ENCODE results near the gene ADAMTS7. TPM values are rescaled to one million over a fixed set of nuclear protein-coding genes. Genes with fewer than 3 reads are reported as not detected.

The ADAMTS7 gene
- total RNA-seq, 1 experiment from 2014 or later: 12.0 TPM

DNA sequence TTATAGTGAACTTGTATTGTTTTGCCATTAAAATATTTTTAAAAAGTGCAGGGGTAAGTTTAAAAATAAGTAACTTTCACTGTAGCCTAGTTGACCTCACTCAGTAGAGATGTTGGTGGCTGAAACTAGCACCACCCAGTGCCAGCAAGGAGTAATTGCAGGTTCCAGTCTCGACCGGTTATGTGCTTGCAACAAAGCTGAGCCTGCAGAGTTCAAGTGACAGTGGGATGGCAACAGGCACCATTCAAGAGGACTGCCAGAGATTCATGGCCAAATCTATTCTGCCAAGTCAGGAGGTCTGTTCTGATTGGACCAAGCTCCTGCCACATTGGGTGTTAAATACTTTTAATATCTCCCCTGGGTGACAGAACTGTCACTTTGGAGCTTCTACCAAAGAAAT, 2.7 kb downstream of the ADAMTS7 start:
- peak; percentile 20; the same call in 1 of the 2 replicates for ATAC-seq

DNA sequence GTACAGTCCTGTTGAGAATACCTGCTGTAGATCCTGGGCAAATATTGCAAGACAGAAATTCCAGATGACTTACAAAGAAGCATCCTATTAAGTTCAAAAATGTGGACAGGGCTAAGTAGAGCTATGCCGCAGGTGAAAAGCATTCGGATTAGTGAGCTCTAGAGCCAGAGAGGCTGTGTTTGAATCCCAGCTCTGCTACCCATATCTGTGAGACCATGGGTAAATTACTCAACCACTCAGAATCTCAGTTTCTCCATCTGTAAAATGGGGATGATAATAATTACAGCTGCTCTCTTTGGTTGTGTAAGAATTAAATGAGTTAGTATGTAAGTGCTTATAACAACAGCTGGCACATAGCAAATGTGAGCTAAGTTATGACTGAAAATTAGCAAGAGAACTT, 3.9 kb downstream of the ADAMTS7 start:
- no peak for TF ChIP-seq SRF (IDR thresholded peaks at IDR 0.05; ENCODE audit: low read depth)
- TF ChIP-seq, protein P1, sequence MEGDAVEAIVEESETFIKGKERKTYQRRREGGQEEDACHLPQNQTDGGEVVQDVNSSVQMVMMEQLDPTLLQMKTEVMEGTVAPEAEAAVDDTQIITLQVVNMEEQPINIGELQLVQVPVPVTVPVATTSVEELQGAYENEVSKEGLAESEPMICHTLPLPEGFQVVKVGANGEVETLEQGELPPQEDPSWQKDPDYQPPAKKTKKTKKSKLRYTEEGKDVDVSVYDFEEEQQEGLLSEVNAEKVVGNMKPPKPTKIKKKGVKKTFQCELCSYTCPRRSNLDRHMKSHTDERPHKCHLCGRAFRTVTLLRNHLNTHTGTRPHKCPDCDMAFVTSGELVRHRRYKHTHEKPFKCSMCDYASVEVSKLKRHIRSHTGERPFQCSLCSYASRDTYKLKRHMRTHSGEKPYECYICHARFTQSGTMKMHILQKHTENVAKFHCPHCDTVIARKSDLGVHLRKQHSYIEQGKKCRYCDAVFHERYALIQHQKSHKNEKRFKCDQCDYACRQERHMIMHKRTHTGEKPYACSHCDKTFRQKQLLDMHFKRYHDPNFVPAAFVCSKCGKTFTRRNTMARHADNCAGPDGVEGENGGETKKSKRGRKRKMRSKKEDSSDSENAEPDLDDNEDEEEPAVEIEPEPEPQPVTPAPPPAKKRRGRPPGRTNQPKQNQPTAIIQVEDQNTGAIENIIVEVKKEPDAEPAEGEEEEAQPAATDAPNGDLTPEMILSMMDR (IDR thresholded peaks at IDR 0.05 in 2 of 3, conservative IDR thresholded peaks at IDR 0.05 in 1 of 3; ENCODE audit: borderline replicate concordance in 1 of 3, insufficient read depth in 1 of 3, low read depth in 2 of 3, low read length in 2 of 3): no peak
- no peak for TF ChIP-seq ZNF274 (IDR thresholded peaks at IDR 0.05; ENCODE audit: low read depth, low read length)
- no peak for TF ChIP-seq ZFX (IDR thresholded peaks at IDR 0.05)
- TF ChIP-seq CBX3 (IDR thresholded peaks at IDR 0.05; ENCODE audit: low read depth): no peak
- BruUV-seq (replicated peaks): no TSS peak
- intact Hi-C loops (cut with micrococcal nuclease): no loop called here
- Histone ChIP-seq H3K27me3 (ENCODE audit: insufficient read depth, low read length) (no peaks in the 10 kb centered on the region), H2AFZ (ENCODE audit: low read depth, low read length, poor library complexity, severe bottlenecking) (no peak overlapping the region), H3K4me2 (ENCODE audit: low read length) (no peak overlapping the region), H3K36me3 (ENCODE audit: control insufficient read depth in 1 of 2, insufficient read depth in 2 of 2, low read length in 2 of 2) (no peaks in the 10 kb centered on the region), H3K79me2 (ENCODE audit: insufficient read depth, low read length) (no peaks in the 10 kb centered on the region; the same call in 1 of the 2 replicates), H3K4me3 (replicated peaks in 1 of 2; ENCODE audit: low read depth in 1 of 2, low read length in 2 of 2) (no peak overlapping the region), H3K4me1 (ENCODE audit: control insufficient read depth in 1 of 2, insufficient read depth in 2 of 2, low read length in 2 of 2) (peaks cover 14% of the 10 kb centered on the region in 2 experiments; a peak in 3 of 4 replicates), H4K20me1 (ENCODE audit: insufficient read depth) (no peaks in the 10 kb centered on the region), H3K9me2 (ENCODE audit: insufficient read depth) (no peaks in the 10 kb centered on the region), H3K9me3 (ENCODE audit: control insufficient read depth in 1 of 2, insufficient read depth in 1 of 2, low read depth in 1 of 2, low read length in 2 of 2) (no peaks in the 10 kb centered on the region), H3K9ac (ENCODE audit: low read length) (no peak overlapping the region), H3K27ac (ENCODE audit: low read depth, low read length) (no peak overlapping the region)
- ChIA-PET POLR2A (no interaction called here), RAD21 (ENCODE audit: low non-redundant PET in 1 of 2, low total read pairs in 2 of 2, uncharacterized antibody in 2 of 2, unreplicated experiment in 2 of 2) (no interaction called here), CTCF (interaction anchor here (0.7 kb wide), 1 partner anchor 66 kb away, joined by 3 read pairs; no protein-coding TSS in a partner anchor)
- no peak for DNase-seq (ENCODE audit: low read depth, low spot score)
- no peak for ATAC-seq

More for the DNA sequence above, 2.7 kb downstream of the ADAMTS7 start:
- DNase-seq (ENCODE audit: low read depth, low spot score): peak; percentile 34
- TF ChIP-seq, protein P1 (IDR thresholded peaks at IDR 0.05 in 2 of 3, conservative IDR thresholded peaks at IDR 0.05 in 1 of 3; ENCODE audit: borderline replicate concordance in 1 of 3, insufficient read depth in 1 of 3, low read depth in 2 of 3, low read length in 2 of 3): peak in 2 of 3 experiments; percentile 74 to 77; a peak in 4 of 6 replicates
- TF ChIP-seq RAD21 (IDR thresholded peaks at IDR 0.05; ENCODE audit: low read depth) (peak; percentile 28; the same call in 1 of the 2 replicates), ZNF274 (IDR thresholded peaks at IDR 0.05; ENCODE audit: low read depth, low read length) (no peak), YY1 (IDR thresholded peaks at IDR 0.05; ENCODE audit: extremely low read depth, insufficient replicate concordance, low read depth, low read length) (no peak)
- Histone ChIP-seq H3K4me2 (ENCODE audit: low read length) (no peak overlapping the region), H4K20me1 (ENCODE audit: insufficient read depth) (no peaks in the 10 kb centered on the region), H3K27ac (ENCODE audit: low read depth, low read length) (no peak overlapping the region), H3K79me2 (ENCODE audit: insufficient read depth, low read length) (no peaks in the 10 kb centered on the region; the same call in 1 of the 2 replicates), H3K4me3 (replicated peaks in 1 of 2; ENCODE audit: low read depth in 1 of 2, low read length in 2 of 2) (no peak overlapping the region), H2AFZ (ENCODE audit: low read depth, low read length, poor library complexity, severe bottlenecking) (no peak overlapping the region), H3K4me1 (ENCODE audit: control insufficient read depth in 1 of 2, insufficient read depth in 2 of 2, low read length in 2 of 2) (peaks cover 14% of the 10 kb centered on the region in 2 experiments; a peak in 3 of 4 replicates), H3K9me2 (ENCODE audit: insufficient read depth) (no peaks in the 10 kb centered on the region), H3K9ac (ENCODE audit: low read length) (no peak overlapping the region), H3K9me3 (ENCODE audit: control insufficient read depth in 1 of 2, insufficient read depth in 1 of 2, low read depth in 1 of 2, low read length in 2 of 2) (no peaks in the 10 kb centered on the region), H3K27me3 (ENCODE audit: insufficient read depth, low read length) (no peaks in the 10 kb centered on the region), H3K36me3 (ENCODE audit: control insufficient read depth in 1 of 2, insufficient read depth in 2 of 2, low read length in 2 of 2) (no peaks in the 10 kb centered on the region)
- CTCF ChIA-PET: interaction anchor here (0.6 to 1.6 kb wide), 4 partner anchors 9 to 82 kb away, joined by 3 to 6 read pairs (median 4); no protein-coding TSS in a partner anchor
- no TSS peak for BruUV-seq (replicated peaks)
- POLR2A ChIA-PET: no interaction called here
- RAD21 ChIA-PET (ENCODE audit: low non-redundant PET in 1 of 2, low total read pairs in 2 of 2, uncharacterized antibody in 2 of 2, unreplicated experiment in 2 of 2): no interaction called here
- intact Hi-C loops (cut with micrococcal nuclease): no loop called here

All from HCT116 (cell line).